ENCODE results near the gene RAB5A. TPM values are rescaled to one million over a fixed set of nuclear protein-coding genes. Genes with fewer than 3 reads are reported as not detected.
"Not testable (repeated sequence)": the region's sequence is repeated elsewhere in the genome, so short reads cannot be mapped to it uniquely, and the experiment has no call there.

The RAB5A gene
- 30.3 and 31.4 TPM in 2 replicates for polyA plus RNA-seq (2014; cell fraction: cytosol; rRNA removed)
- polyA plus RNA-seq (2014; cell fraction: nucleus; rRNA removed): 13.4 and 20.1 TPM in 2 replicates

GRCh38 chr3:19946832-19947548 is at the start of gene RAB5A:
Gene RAB5A (plus strand): TSS chr3:19947097. CDS start chr3:19950899, 3,802 bp downstream.
- DNase-seq (ENCODE audit: low spot score): peak; percentile 99

- DNase-seq (ENCODE audit: low spot score): no peak
Measured at GRCh38 chr3:19898721-19899120, 48.2 kb upstream of the RAB5A start.

GRCh38 chr3:19899264-19899663 is 47.6 kb upstream of the RAB5A start:
- no peak for DNase-seq (ENCODE audit: low spot score)

- not testable (repeated sequence) for DNase-seq (ENCODE audit: low spot score)
Measured at GRCh38 chr3:19899833-19900232, 47.1 kb upstream of the RAB5A start.

GRCh38 chr3:19901337-19901736 is 45.6 kb upstream of the RAB5A start:
- no peak for DNase-seq (ENCODE audit: low spot score)

- DNase-seq (ENCODE audit: low spot score): no peak
Measured at GRCh38 chr3:19901918-19902317, 45.0 kb upstream of the RAB5A start.

- DNase-seq (ENCODE audit: low spot score): no peak
Measured at GRCh38 chr3:19903649-19904048, 43.2 kb upstream of the RAB5A start.

GRCh38 chr3:19907523-19907922 is 39.4 kb upstream of the RAB5A start:
- DNase-seq (ENCODE audit: low spot score): no peak

- DNase-seq (ENCODE audit: low spot score): no peak
Measured at GRCh38 chr3:19911452-19911851, 35.4 kb upstream of the RAB5A start.

- no peak for DNase-seq (ENCODE audit: low spot score)
Measured at GRCh38 chr3:19917167-19917566, 29.7 kb upstream of the RAB5A start.

GRCh38 chr3:19920401-19921080 is 26.4 kb upstream of the RAB5A start:
- DNase-seq (ENCODE audit: low spot score): no peak

- DNase-seq (ENCODE audit: low spot score): no peak
Measured at GRCh38 chr3:19931180-19931692, 15.7 kb upstream of the RAB5A start.

- no peak for DNase-seq (ENCODE audit: low spot score)
Measured at GRCh38 chr3:19931767-19932188, 15.1 kb upstream of the RAB5A start.

- DNase-seq (ENCODE audit: low spot score): no peak
Measured at GRCh38 chr3:19932422-19932821, 14.5 kb upstream of the RAB5A start.

- DNase-seq (ENCODE audit: low spot score): peak; percentile 63
Measured at GRCh38 chr3:19934098-19934566, 12.8 kb upstream of the RAB5A start, which contains the start of gene EFHB. Gene EFHB (minus strand): TSS chr3:19934217. CDS start chr3:19934018, 199 bp downstream.

- DNase-seq (ENCODE audit: low spot score): no peak
Measured at GRCh38 chr3:19937459-19938294, 9.2 kb upstream of the RAB5A start.

- no peak for DNase-seq (ENCODE audit: low spot score)
Measured at GRCh38 chr3:19938295-19938627, 8.6 kb upstream of the RAB5A start.

- DNase-seq (ENCODE audit: low spot score): no peak
Measured at GRCh38 chr3:19940643-19941042, 6.3 kb upstream of the RAB5A start.

- DNase-seq (ENCODE audit: low spot score): no peak
Measured at GRCh38 chr3:19945534-19945933, 1.4 kb upstream of the RAB5A start.

- no peak for DNase-seq (ENCODE audit: low spot score)
Measured at GRCh38 chr3:19945969-19946831, 697 bp upstream of the RAB5A start.

Measured in SK-N-DZ (cell line).